NOMO-1 treated with DMSO at 0.1 percent for 48 hours (cell line): Measurements from ENCODE around the gene USP46.

ENCODE experiments used
- DNase-seq: peaks from one replicate; lab custom pipeline; 2025; ENCODE audit not compliant: unreplicated experiment; lab: John Stamatoyannopoulos, UW

The USP46 gene

DNA sequence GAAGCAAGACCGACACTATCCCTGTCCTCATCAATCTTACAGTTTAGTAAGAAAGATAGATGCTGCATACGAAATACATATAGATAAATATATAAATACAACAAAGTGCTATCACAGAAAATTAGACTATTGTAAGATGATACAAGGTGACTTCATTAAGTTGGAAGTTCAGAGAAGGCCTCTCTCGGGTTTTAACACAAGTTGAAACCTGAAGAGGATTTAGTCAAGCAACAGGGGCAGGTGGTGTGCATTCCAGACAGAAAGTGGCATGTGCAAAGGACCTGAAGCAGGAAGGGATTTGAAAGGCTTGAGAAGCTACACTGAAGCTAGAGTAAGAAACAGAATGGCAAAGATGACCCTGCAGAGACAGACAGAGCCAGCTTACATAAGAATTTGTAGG is 36.5 kb downstream of the USP46 start:
- no peak for DNase-seq

GRCh38 chr4:52621567-52621966 is 37.5 kb downstream of the USP46 start:
- no peak for DNase-seq

DNA sequence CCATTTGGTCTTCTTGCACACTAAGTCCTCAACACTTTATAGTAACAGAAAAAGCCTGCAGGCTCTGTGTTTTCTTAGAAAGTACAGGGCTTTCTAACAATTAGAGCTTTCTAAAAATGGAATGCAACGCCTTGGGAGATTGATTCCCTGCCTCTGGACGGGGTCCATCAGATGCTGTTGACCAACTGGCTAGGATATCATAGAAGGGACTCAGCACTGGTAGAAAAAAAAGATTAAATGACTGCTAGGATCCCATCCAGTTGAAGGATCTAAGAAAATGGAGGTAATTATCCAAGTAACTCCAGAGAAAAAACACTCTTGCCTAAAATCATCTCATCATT is 39.5 kb downstream of the USP46 start:
- DNase-seq: no peak

DNA sequence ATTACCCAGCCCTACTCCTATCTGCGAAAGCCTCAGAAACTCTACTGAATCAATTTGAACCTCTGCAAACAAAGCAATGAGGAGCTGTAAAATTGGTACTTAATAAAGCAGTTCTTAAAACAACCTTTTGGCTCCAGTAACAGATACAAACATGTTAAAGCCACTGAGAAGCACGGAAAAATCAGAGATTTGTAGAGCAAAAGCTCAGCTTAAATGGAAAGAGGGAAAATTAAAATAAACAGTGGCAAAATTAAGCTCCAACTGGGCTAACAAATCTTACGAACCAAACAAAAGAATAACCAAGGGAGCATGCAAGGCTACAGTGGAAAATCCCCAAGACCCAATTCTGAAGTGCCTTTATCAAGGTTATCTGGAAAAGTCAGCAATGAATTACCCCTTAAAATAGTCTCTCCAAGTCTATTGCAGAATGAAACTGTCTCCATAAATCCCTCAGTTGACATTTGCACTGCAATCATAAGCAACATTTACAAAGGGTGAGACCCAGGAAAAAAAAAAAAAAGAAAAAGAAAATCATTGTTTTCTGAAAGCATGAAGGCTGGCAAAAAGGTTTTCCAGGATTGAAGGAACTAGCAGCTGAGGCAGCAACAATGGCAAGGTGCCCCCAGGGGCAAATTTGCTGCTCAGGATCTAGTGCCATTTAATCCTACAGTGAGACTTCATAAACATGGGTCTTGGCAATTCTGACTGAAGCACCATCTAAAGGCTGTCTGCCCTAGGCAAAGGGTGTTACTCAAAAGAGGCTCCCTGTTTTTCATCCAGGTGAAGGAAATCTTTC is 40.1 kb downstream of the USP46 start:
- DNase-seq: no peak

DNA sequence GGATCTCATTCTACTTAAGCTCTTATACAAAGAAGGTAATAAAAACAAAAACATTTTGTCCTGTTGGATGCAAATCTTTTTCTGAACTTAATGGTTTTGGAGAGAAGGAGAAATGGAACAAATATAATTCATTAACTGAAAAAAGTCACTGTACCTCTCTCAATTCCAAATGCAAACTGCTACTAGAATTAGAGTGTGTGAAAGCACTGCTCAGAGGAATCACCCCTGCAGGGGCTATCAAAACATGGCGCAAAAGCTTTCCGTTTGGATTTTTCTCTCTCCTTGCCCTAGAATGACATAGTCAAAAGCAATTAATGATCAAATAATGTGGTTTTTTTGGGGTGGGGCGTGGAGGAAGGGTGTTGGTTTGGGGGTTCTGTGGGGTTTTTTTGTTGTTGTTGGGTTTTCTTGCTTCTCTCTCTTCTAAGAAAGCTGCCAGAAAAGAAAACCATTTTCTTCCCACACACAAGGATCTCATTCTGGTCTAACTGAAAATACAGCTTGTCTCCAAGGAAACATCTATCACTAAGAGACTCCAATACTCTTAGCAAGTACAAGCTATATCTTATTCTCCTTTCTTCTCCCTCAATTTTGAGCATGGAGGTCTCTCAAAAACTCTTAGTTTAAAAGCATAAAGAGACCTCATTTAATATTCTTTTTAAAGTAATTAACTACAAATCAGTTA is 41.6 kb downstream of the USP46 start:
- no peak for DNase-seq

DNA sequence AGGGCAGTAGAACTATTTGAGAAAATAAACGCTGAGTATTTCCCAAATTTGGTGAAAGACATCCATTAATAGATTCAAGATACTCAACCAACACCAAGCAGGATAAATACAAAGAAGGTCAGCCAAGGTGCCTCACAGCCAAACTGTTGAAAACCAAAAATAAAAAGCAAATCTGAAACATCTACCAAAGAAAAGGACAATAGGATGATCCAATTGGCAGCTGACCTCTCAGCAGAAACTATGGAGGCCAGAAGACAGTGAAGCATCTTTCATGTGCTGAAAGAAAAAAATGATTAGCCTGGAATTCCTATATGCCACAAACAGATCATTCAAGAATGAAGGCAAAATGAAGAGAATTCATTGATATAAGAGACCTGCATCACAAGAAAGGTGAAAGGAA is 44.9 kb downstream of the USP46 start:
- no peak for DNase-seq

GRCh38 chr4:52612341-52612740 is 46.8 kb downstream of the USP46 start:
- DNase-seq: no peak

DNA sequence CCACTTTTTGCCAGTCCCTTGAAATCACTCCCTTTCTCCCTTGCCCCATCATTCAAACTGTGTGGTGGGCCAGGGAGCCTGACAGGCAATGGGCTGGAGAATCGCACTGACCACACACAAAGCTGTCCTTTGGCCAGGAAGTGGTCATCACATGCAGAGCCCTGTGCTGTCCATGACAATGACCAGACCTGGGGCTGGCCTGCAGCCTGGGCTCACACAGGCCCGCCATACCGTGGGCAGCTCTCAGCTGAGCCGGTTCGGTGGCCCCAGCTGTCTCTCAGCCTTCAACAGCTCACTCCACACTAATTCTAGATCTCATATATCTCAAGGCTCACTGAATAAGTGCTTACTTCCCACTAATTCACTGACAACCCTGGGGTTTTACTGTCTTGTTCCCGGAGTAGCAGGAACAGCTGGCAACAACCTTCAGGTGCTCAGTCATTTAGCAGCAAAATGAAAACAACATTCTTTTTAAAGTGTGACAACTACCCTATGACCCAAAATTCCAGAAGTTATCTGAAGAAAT is 48.0 kb downstream of the USP46 start:
- DNase-seq: no peak

- DNase-seq: no peak
Measured at GRCh38 chr4:52606726-52607125, 52.4 kb downstream of the USP46 start.

GRCh38 chr4:52606040-52606439 is 53.1 kb downstream of the USP46 start:
- DNase-seq: no peak

- DNase-seq: no peak
Measured at GRCh38 chr4:52604215-52604614, 54.9 kb downstream of the USP46 start.

DNA sequence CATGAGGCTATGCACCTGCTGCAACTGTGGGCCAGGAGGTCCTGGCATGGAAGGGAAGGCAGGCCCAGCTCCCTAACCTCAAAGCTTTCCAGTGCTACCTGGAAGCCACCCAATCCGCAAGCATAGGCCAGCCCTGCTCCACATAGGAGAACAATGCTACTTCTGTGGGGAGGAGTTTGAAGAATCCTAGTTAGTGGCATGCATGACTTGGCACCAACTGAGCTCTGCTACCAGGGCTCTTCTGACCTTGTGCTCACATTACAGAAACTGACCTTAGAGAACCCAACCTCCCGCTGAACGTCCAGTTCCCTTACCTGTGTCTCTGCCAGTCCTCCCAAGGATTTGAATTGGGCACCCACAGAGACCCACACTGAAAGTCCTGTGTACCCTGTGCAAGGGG is 58.8 kb downstream of the USP46 start:
- no peak for DNase-seq

GRCh38 chr4:52595001-52595400 is 64.1 kb downstream of the USP46 start:
- DNase-seq: no peak

DNA sequence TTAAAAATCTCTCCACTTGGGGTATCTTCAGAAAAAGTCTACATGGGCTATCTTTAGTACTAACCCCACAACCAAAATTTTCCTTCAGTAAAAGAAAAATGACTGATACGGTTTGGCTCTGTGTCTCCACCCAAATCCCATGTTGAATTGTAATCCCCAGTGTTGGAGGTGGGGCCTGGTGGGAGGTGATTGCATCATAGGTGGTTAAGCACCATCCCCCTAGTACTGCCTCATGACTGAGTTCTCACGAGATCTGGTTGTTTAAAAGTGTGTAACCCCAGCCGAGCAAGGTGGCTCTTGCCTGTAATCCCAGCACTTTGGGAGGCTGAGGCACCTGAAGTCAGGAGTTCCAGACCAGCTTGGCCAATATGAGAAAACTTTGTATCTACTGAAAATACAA is 66.8 kb downstream of the USP46 start:
- DNase-seq: no peak

GRCh38 chr4:52588771-52589591 is 70.1 kb downstream of the USP46 start:
- no peak for DNase-seq

- DNase-seq: peak; percentile 0
Measured at GRCh38 chr4:52588097-52588496, 71.0 kb downstream of the USP46 start.

GRCh38 chr4:52586069-52586468 is 73.0 kb downstream of the USP46 start:
- no peak for DNase-seq

- no peak for DNase-seq
Measured at GRCh38 chr4:52585379-52585778, 73.7 kb downstream of the USP46 start.

DNA sequence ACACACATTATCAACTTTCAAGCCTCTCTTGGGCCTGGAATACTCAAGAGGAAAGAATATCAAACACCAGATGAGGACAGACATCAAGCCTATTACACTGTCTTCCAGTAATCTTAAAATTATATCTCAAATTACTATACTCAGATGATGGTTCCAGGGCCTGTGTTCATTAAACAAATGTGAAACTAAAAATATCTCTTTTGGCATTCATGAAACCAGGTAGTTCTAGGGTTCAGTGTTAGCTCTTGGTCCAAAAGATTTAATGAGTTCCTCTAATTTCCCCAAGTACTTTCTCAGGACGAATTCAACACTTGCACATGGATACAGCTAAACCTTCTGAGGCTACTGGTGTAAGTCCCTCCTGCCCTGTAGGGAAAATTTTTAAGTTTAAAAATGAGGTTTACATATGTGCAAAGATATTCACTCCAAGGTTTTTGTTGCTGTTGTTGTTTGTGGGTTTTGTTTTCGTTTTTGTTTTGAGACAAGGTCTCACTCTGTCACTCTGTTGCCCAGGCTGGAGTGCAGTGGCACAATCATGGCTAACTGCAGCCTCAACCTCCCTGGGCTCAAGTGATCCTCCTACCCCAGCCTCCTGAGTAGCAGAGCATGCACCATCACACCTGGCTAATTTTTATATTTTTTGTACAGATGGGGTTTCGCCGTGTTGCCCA is 79.4 kb downstream of the USP46 start:
- no peak for DNase-seq

- DNase-seq: no peak
Measured at GRCh38 chr4:52578951-52579350, 80.2 kb downstream of the USP46 start.

GRCh38 chr4:52577624-52577962 is 81.5 kb downstream of the USP46 start:
- no peak for DNase-seq
